Trophoblast cell (in vitro differentiated cells and primary cell): Measurements from ENCODE around the gene CDRT15L2. TPM values are rescaled to one million over a fixed set of nuclear protein-coding genes. Genes with fewer than 3 reads are reported as not detected.
"Not testable (repeated sequence)": the region's sequence is repeated elsewhere in the genome, so short reads cannot be mapped to it uniquely, and the experiment has no call there.

Experiments
- DNase-seq, 2 donors: peaks; one replicate each; pipeline ENCODE4 v3.0.0-alpha.2; 2016
- H2AFZ ChIP-seq: 2 replicates; pipeline ENCODE4 v1.6.1; 2013; ENCODE audit warnings: low read length, moderate library complexity, mild to moderate bottlenecking; ENCODE audit not compliant: insufficient read depth, poor library complexity
- H2AK5ac ChIP-seq: 2 replicates; pipeline ENCODE4 v1.6.1; 2013; ENCODE audit warnings: mild to moderate bottlenecking, low read length
- H2BK120ac ChIP-seq: 2 replicates; pipeline ENCODE4 v1.6.1; 2013; ENCODE audit warnings: low read length, mild to moderate bottlenecking, moderate library complexity; ENCODE audit not compliant: insufficient read depth, poor library complexity
- H2BK12ac ChIP-seq: 2 replicates; pipeline ENCODE4 v1.6.1; 2013; ENCODE audit warnings: mild to moderate bottlenecking, low read length, moderate library complexity
- H2BK5ac ChIP-seq: 2 replicates; pipeline ENCODE4 v1.6.1; 2013; ENCODE audit warnings: low read length, low read depth, moderate library complexity, mild to moderate bottlenecking; ENCODE audit not compliant: poor library complexity
- H3K14ac ChIP-seq: 2 replicates; pipeline ENCODE4 v1.6.1; 2013; ENCODE audit warnings: mild to moderate bottlenecking, low read length
- H3K18ac ChIP-seq: 2 replicates; pipeline ENCODE4 v1.6.1; 2013; ENCODE audit warnings: mild to moderate bottlenecking, low read length
- H3K23ac ChIP-seq: 2 replicates; pipeline ENCODE4 v1.6.1; 2013; ENCODE audit warnings: low read length
- H3K27ac ChIP-seq: 2 replicates; pipeline ENCODE4 v1.5.1; 2013; ENCODE audit warnings: low read depth, mild to moderate bottlenecking, inconsistent platforms, low read length, moderate library complexity
- H3K27me3 ChIP-seq: 2 replicates; pipeline ENCODE4 v1.6.1; 2013; ENCODE audit warnings: inconsistent platforms, mild to moderate bottlenecking, low read length, moderate library complexity; ENCODE audit not compliant: insufficient read depth
- H3K36me3 ChIP-seq, 2 experiments: 1 replicate in 1 of 2; 2 replicates in 1 of 2; pipeline ENCODE4 v1.6.1; 2013; ENCODE audit warnings: low read length in 2 of 2, mild to moderate bottlenecking in 2 of 2, moderate library complexity in 1 of 2; ENCODE audit not compliant: insufficient read depth in 2 of 2, control insufficient read depth in 1 of 2
- H3K4ac ChIP-seq: 2 replicates; pipeline ENCODE4 v1.6.1; 2013; ENCODE audit warnings: low read depth, mild to moderate bottlenecking, low read length, moderate library complexity
- H3K4me1 ChIP-seq, 2 experiments: 1 replicate in 1 of 2; 2 replicates in 1 of 2; pipeline ENCODE4 v1.6.1; 2013; ENCODE audit warnings: low read length in 2 of 2, mild to moderate bottlenecking in 2 of 2, moderate library complexity in 1 of 2; ENCODE audit not compliant: insufficient read depth in 2 of 2, control insufficient read depth in 1 of 2
- H3K4me2 ChIP-seq: 2 replicates; pipeline ENCODE4 v1.6.1; 2013; ENCODE audit warnings: inconsistent platforms, mild to moderate bottlenecking, low read length, moderate library complexity
- H3K4me3 ChIP-seq: 2 replicates; pipeline ENCODE4 v1.5.1; 2013; ENCODE audit warnings: mild to moderate bottlenecking, low read depth, low read length, inconsistent platforms
- H3K79me1 ChIP-seq: one replicate; pipeline ENCODE4 v1.6.1; 2013; ENCODE audit warnings: low read length
- H3K79me2 ChIP-seq: 2 replicates; pipeline ENCODE4 v1.6.1; 2013; ENCODE audit warnings: low read length, mild to moderate bottlenecking; ENCODE audit not compliant: control insufficient read depth, insufficient read depth, poor library complexity
- H3K9ac ChIP-seq: 2 replicates; pipeline ENCODE4 v1.6.1; 2013; ENCODE audit warnings: mild to moderate bottlenecking, low read length
- H3K9me3 ChIP-seq: 2 replicates; pipeline ENCODE4 v1.6.1; 2013; ENCODE audit warnings: low read depth, mild to moderate bottlenecking, control low read depth, inconsistent platforms, low read length; ENCODE audit not compliant: insufficient read depth
- H4K12ac ChIP-seq: 2 replicates; pipeline ENCODE4 v1.6.1; 2013; ENCODE audit warnings: low read depth, mild to moderate bottlenecking, low read length, moderate library complexity
- H4K8ac ChIP-seq: 2 replicates; pipeline ENCODE4 v1.6.1; 2013; ENCODE audit warnings: low read depth, mild to moderate bottlenecking, low read length, moderate library complexity
- H4K91ac ChIP-seq: one replicate; pipeline ENCODE4 v1.6.1; 2013; ENCODE audit warnings: low read depth, mild to moderate bottlenecking, low read length, moderate library complexity
- WGBS: extraction: QIAGEN DNeasy Blood & Tissue Kit; methylation state at CpG from one replicate; pipeline ENCODE4 v1.1.7; 2013; ENCODE audit warnings: missing lambda C conversion rate; ENCODE audit not compliant: insufficient read length, insufficient coverage; ENCODE audit errors: extremely low coverage; 5-methylcytosine and 5-hydroxymethylcytosine counted together
- polyA plus RNA-seq: library from polyadenylated mRNA; stranded (reverse); fragments of 200-250 nt; gene quantifications from 2 replicates; pipeline ENCODE4 v1.2.3, GENCODE V29; 2013

The CDRT15L2 gene
- polyA plus RNA-seq: not detected in 2 replicates

DNA sequence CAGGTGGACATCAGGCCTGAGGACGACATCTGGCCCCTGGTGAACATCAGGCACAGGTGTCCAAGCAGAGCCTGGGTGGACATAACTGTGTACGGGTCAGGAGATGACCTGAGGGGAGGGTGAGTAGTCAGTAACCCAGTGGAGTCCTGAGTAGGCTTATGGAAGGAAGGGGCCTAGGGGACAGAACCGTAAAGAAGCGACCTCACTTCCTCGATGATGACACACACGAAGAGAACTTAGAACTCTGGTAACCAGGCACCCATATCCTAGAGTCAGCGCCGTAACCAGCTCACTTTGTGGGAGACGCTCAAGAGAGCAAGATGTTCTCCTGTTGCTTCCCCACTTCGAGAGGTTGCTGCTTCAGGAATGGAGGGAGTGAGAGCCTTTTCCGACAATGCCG lies at the start of gene CDRT15L2:
Gene CDRT15L2, plus strand, starts transcription at position 301 of the 400 bp plus-strand sequence. Its CDS starts 20 bp downstream, at position 321.
- H2BK120ac ChIP-seq, H3K23ac ChIP-seq, H3K9ac ChIP-seq, H3K79me1 ChIP-seq, H3K27me3 ChIP-seq, H3K9me3 ChIP-seq, H2BK5ac ChIP-seq, H4K8ac ChIP-seq, H2AK5ac ChIP-seq, H4K91ac ChIP-seq, H2AFZ ChIP-seq, H3K79me2 ChIP-seq, H2BK12ac ChIP-seq, H3K18ac ChIP-seq, H3K4me3 ChIP-seq, H3K4me1 ChIP-seq, H3K27ac ChIP-seq, H3K36me3 ChIP-seq, H4K12ac ChIP-seq, H3K4me2 ChIP-seq, DNase-seq, H3K4ac ChIP-seq, H3K14ac ChIP-seq: not testable (repeated sequence)
- WGBS: no CpG with 5 or more reads among the region's 12 CpGs

DNA sequence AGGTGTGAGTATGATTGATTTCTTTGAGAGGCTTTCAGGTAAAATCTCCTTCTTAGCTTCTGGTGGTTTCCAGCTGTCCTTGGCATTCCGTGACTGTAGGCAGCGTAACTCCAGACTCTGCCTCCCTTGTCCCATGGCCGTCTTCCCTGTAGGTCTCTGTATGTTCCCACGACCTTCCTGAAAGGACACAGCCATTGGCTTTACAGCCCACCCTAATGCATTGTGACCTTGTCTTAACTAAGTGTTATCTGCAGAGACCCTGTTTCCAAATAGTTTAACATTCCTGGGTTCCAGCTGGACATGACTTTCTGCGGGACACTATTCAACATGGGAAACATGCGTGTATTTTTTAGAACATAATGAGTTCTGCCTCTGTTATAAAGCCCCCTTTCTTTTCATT lies 49.4 kb upstream of the CDRT15L2 start:
- not testable (repeated sequence) for H3K18ac ChIP-seq, H3K4me3 ChIP-seq, H2BK12ac ChIP-seq, DNase-seq, H2AK5ac ChIP-seq, H3K23ac ChIP-seq, H3K27me3 ChIP-seq, H4K8ac ChIP-seq, H2AFZ ChIP-seq, H3K36me3 ChIP-seq, H2BK120ac ChIP-seq, H3K9ac ChIP-seq, H3K27ac ChIP-seq, H3K4me2 ChIP-seq, H3K4me1 ChIP-seq, H3K79me2 ChIP-seq, H2BK5ac ChIP-seq, H3K4ac ChIP-seq, H4K12ac ChIP-seq, H4K91ac ChIP-seq, H3K9me3 ChIP-seq, H3K14ac ChIP-seq, H3K79me1 ChIP-seq
- no CpG with 5 or more reads among the region's 6 CpGs for WGBS

DNA sequence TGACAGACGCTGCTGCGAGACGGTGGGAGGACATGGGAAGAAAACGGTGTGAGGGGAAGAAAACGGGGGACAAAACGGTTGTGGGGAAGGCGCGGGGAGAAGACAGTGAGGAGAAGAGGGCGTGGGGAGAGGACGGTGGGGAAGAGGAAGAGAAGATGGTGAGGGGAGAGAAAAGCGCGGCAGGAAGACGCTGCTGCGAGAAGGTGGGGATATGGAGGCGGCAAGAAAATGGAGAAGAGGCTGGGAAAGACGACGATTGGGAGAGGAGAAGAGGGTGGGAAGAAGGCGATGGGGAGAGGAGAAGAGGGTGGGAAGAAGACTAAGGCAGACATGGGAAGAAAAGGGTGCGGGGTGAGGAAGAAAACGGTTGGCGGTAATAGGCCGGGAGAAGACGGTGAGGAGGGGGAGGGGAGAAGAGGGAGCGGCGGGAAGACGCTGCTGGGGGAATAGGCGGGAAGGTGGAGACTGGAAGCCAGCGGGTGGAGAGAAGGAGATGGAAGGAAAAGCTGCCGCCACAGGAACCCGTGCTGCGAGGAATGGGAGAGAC lies 46.9 kb upstream of the CDRT15L2 start:
- H4K12ac ChIP-seq, H2AFZ ChIP-seq, H3K18ac ChIP-seq, H3K4ac ChIP-seq, H3K79me1 ChIP-seq, H3K36me3 ChIP-seq, DNase-seq, H3K14ac ChIP-seq, H2BK12ac ChIP-seq, H3K23ac ChIP-seq, H2AK5ac ChIP-seq, H3K9me3 ChIP-seq, H3K4me2 ChIP-seq, H3K9ac ChIP-seq, H3K79me2 ChIP-seq, H2BK5ac ChIP-seq, H3K4me1 ChIP-seq, H4K91ac ChIP-seq, H3K27me3 ChIP-seq, H2BK120ac ChIP-seq: not testable (repeated sequence)
- WGBS: no CpG with 5 or more reads among the region's 31 CpGs
- peak overlapping the region; percentile 73 for H4K8ac ChIP-seq
- peak overlapping the region; percentile 56 for H3K27ac ChIP-seq
- peak overlapping the region; percentile 36 for H3K4me3 ChIP-seq

DNA sequence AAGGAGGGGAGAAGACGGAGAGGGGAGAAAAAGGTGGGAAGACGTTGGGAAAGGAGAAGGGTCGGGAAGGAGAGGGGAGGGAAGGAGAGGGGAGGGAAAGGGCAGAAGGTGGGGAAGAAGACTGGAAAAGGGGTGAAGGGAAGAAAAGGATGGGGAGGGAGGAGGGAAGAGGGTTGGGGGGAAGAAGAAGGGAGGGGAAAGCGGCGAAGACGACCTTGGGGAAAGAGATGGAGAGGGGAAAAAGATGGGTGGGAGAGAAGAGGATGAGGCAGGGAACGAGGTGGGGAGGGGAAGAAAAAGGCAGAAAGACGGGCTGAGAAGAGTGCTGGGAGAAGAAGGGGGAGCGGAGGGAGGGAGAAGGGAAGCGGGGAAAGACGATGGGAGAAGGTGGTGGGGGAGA lies 46.3 kb upstream of the CDRT15L2 start:
- H4K91ac ChIP-seq: peak overlapping the region; percentile 57
- not testable (repeated sequence) for H3K18ac ChIP-seq, H3K23ac ChIP-seq, H3K79me1 ChIP-seq, H4K8ac ChIP-seq, H3K27me3 ChIP-seq, H3K36me3 ChIP-seq, H3K14ac ChIP-seq, H2AK5ac ChIP-seq, H4K12ac ChIP-seq, H3K4me1 ChIP-seq, H2BK12ac ChIP-seq, H2BK5ac ChIP-seq, H3K9ac ChIP-seq, DNase-seq, H2AFZ ChIP-seq, H3K9me3 ChIP-seq, H2BK120ac ChIP-seq, H3K4ac ChIP-seq, H3K79me2 ChIP-seq
- H3K4me3 ChIP-seq: peak overlapping the region; percentile 65
- WGBS: no CpG with 5 or more reads among the region's 11 CpGs
- H3K4me2 ChIP-seq: peak overlapping the region; percentile 56
- peak overlapping the region; percentile 20 for H3K27ac ChIP-seq
